Stimulated activated CD8-positive, alpha-beta memory T cell treated with anti-CD3 and anti-CD28 coated beads, Interleukin-7, amount 100 ng/mL, for 48 hours (primary cell): ENCODE results near the gene SPAG7.
A peak's percentile ranks its signal among the peaks of the same experiment; 100 is the strongest.

Experiments
- DNase-seq, 2 donors: peaks; one replicate each; pipeline ENCODE4 v3.0.0-alpha.2; 2020; ENCODE audit warnings: low read depth in 1 of 2; ENCODE audit errors: extremely low read depth in 1 of 2

The SPAG7 gene

GRCh38 chr17:4967539-4968485, at the start of gene SPAG7:
Gene SPAG7, minus strand, starts transcription at chr17:4967817. Its CDS starts 13 bp downstream, at chr17:4967804.
- peak; percentile 83 to 87 for DNase-seq

- DNase-seq = no peak
Measured at GRCh38 chr17:5014357-5014756, 46.7 kb upstream of the SPAG7 start.

GRCh38 chr17:5011928-5012327, 44.3 kb upstream of the SPAG7 start:
- DNase-seq = peak in 1 of 2 donors; percentile 40

- DNase-seq = no peak
Measured at GRCh38 chr17:5003214-5003867, 35.7 kb upstream of the SPAG7 start.

GRCh38 chr17:5002121-5002788, 34.6 kb upstream of the SPAG7 start:
- no peak for DNase-seq

- no peak for DNase-seq
Measured at GRCh38 chr17:5000237-5000639, 32.6 kb upstream of the SPAG7 start.

GRCh38 chr17:4999430-5000093, 31.9 kb upstream of the SPAG7 start:
- DNase-seq = no peak

GRCh38 chr17:4998732-4999429, 31.3 kb upstream of the SPAG7 start:
- no peak for DNase-seq

GRCh38 chr17:4998027-4998731, 30.6 kb upstream of the SPAG7 start:
- DNase-seq = no peak

- DNase-seq = peak; percentile 73 to 74
Measured at GRCh38 chr17:4997302-4998026, 29.8 kb upstream of the SPAG7 start, which contains the start of the genes INCA1 and KIF1C. Gene INCA1, minus strand, starts transcription at chr17:4997522. Its CDS starts 3,085 bp downstream, at chr17:4994437. Gene KIF1C, plus strand, starts transcription at chr17:4997950. Its CDS starts 2,297 bp downstream, at chr17:5000247.

- DNase-seq = no peak
Measured at GRCh38 chr17:4994081-4994595, 26.5 kb upstream of the SPAG7 start.

GRCh38 chr17:4987767-4988567, 20.4 kb upstream of the SPAG7 start:
- no peak for DNase-seq

GRCh38 chr17:4986951-4987766, 19.5 kb upstream of the SPAG7 start, which contains the start of gene CAMTA2:
Gene CAMTA2, minus strand, starts transcription at chr17:4987675. Its CDS starts 1,453 bp downstream, at chr17:4986222.
- peak; percentile 77 to 84 for DNase-seq

GRCh38 chr17:4986403-4986802, 18.8 kb upstream of the SPAG7 start:
- no peak for DNase-seq

GRCh38 chr17:4982305-4982704, 14.7 kb upstream of the SPAG7 start:
- DNase-seq = no peak

GRCh38 chr17:4980644-4981216, 13.1 kb upstream of the SPAG7 start:
- no peak for DNase-seq
